DOHH2 (cell line): Measurements from ENCODE around the gene CNTNAP2.

Source experiments
- H3F3A ChIP-seq: fragments of 200-600 bp; sonication (generic), shearing (Covaris generic); 2 replicates; pipeline ENCODE4 v1.6.0; 2016; ENCODE audit warnings: antibody characterized with exemption, mild to moderate bottlenecking; ENCODE audit not compliant: control insufficient read depth, insufficient read depth
- H3K27ac ChIP-seq: fragments of 200-600 bp; sonication (generic); 2 replicates; pipeline ENCODE4 v1.5.1; 2014; ENCODE audit warnings: low read depth, mild to moderate bottlenecking, low read length, moderate library complexity
- H3K27me3 ChIP-seq: fragments of 200-600 bp; sonication (generic); 2 replicates; pipeline ENCODE4 v1.6.1; 2014; ENCODE audit warnings: mild to moderate bottlenecking, low read length, mixed read lengths; ENCODE audit not compliant: control insufficient read depth
- H3K36me3 ChIP-seq: fragments of 200-600 bp; sonication (generic); 2 replicates; pipeline ENCODE4 v1.6.1; 2014; ENCODE audit warnings: mild to moderate bottlenecking, low read length, moderate library complexity, mixed read lengths; ENCODE audit not compliant: control insufficient read depth
- H3K4me1 ChIP-seq: fragments of 200-600 bp; sonication (generic); 2 replicates; pipeline ENCODE4 v1.6.1; 2014; ENCODE audit warnings: mild to moderate bottlenecking, low read length, mixed read lengths; ENCODE audit not compliant: control insufficient read depth
- H3K4me2 ChIP-seq: fragments of 200-600 bp; sonication (generic); 2 replicates; pipeline ENCODE4 v1.6.0; 2014; ENCODE audit warnings: mild to moderate bottlenecking, low read length, moderate library complexity
- H3K4me3 ChIP-seq: fragments of 200-600 bp; sonication (generic); 2 replicates; pipeline ENCODE4 v1.5.1; 2014; ENCODE audit warnings: mild to moderate bottlenecking, low read length, mixed read lengths
- H3K79me2 ChIP-seq: fragments of 200-600 bp; sonication (generic); 2 replicates; pipeline ENCODE4 v1.6.1; 2014; ENCODE audit warnings: mild to moderate bottlenecking, low read length, mixed read lengths; ENCODE audit not compliant: control insufficient read depth
- H3K9me2 ChIP-seq: fragments of 200-600 bp; sonication (generic); replicated peaks from 2 replicates; pipeline ENCODE4 v1.6.1; 2014; ENCODE audit warnings: mild to moderate bottlenecking, low read length, mixed read lengths; ENCODE audit not compliant: control insufficient read depth
- H3K9me3 ChIP-seq: fragments of 200-600 bp; sonication (generic); 2 replicates; pipeline ENCODE4 v1.6.1; 2014; ENCODE audit warnings: antibody characterized with exemption, low read length, mixed read lengths; ENCODE audit not compliant: control insufficient read depth, insufficient read depth
- H4K20me1 ChIP-seq: fragments of 200-600 bp; sonication (generic); 2 replicates; pipeline ENCODE4 v1.6.0; 2014; ENCODE audit warnings: low read depth, mild to moderate bottlenecking, antibody characterized with exemption, low read length, moderate library complexity; ENCODE audit not compliant: control insufficient read depth, insufficient read depth
- CTCF ChIP-seq: fragments of 200-600 bp; sonication (generic); IDR thresholded peaks from one replicate; pipeline ENCODE4 v1.5.1; 2014; ENCODE audit warnings: antibody characterized with exemption, mild to moderate bottlenecking, low read depth, low read length; ENCODE audit not compliant: poor library complexity, severe bottlenecking
- EZH2phosphoT487 ChIP-seq: fragments of 200-600 bp; sonication (generic); IDR thresholded peaks from 2 replicates; pipeline ENCODE4 v1.6.1; 2017; ENCODE audit warnings: borderline replicate concordance, mild to moderate bottlenecking, antibody characterized with exemption, low read length, moderate library complexity, mixed read lengths

Gene CNTNAP2

GRCh38 chr7:147681530-147681929 lies 1564.9 kb downstream of the CNTNAP2 start:
- H3K9me2 ChIP-seq: no peaks in the 10 kb centered on the region
- no peaks in the 10 kb centered on the region for H3F3A ChIP-seq
- H3K4me2 ChIP-seq: no peak overlapping the region
- H3K27ac ChIP-seq: no peak overlapping the region
- no peaks in the 10 kb centered on the region for H3K4me1 ChIP-seq
- no peaks in the 10 kb centered on the region for H3K9me3 ChIP-seq
- no peak overlapping the region for H3K4me3 ChIP-seq
- TF ChIP-seq EZH2phosphoT487: no peak
- TF ChIP-seq CTCF: no peak
- no peaks in the 10 kb centered on the region for H3K79me2 ChIP-seq
- H3K27me3 ChIP-seq: no peaks in the 10 kb centered on the region
- H3K36me3 ChIP-seq: no peaks in the 10 kb centered on the region
- H4K20me1 ChIP-seq: no peaks in the 10 kb centered on the region

DNA sequence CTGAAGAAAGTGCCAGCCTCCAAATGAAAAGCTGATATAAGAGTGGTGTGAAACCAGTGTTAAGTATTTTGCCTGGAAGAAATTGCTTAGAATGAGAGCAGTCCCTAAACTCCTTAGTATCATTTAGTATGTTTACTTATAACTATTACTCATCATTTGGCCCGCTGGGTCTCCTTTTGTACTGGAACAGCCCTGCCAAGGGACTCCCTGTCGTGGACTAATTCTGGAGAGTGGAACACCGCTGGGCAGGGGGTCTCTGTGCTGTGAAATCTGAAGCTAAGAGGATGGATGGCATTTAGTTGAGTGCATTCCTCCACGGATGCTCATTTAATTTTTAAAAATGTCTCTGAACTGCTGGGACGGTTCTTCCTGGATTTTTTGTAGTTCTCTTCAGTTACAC lies 1584.1 kb downstream of the CNTNAP2 start:
- Histone ChIP-seq H3K4me2 (no peak overlapping the region), H3K79me2 (no peaks in the 10 kb centered on the region), H3K9me2 (no peaks in the 10 kb centered on the region), H3K36me3 (no peaks in the 10 kb centered on the region), H3K4me3 (no peak overlapping the region), H3K4me1 (no peaks in the 10 kb centered on the region), H3K9me3 (peaks cover 3% of the 10 kb centered on the region; the same call in 1 of the 2 replicates), H3K27me3 (no peaks in the 10 kb centered on the region), H3K27ac (no peak overlapping the region), H3F3A (no peaks in the 10 kb centered on the region), H4K20me1 (no peaks in the 10 kb centered on the region)
- TF ChIP-seq EZH2phosphoT487 (no peak), CTCF (no peak)

- Histone ChIP-seq H3K4me1 (peaks cover 20% of the 10 kb centered on the region), H4K20me1 (no peaks in the 10 kb centered on the region), H3K9me2 (no peaks in the 10 kb centered on the region), H3K4me3 (no peak overlapping the region), H3F3A (no peaks in the 10 kb centered on the region), H3K79me2 (no peaks in the 10 kb centered on the region), H3K9me3 (peaks cover 14% of the 10 kb centered on the region; the same call in 1 of the 2 replicates), H3K4me2 (no peak overlapping the region), H3K36me3 (no peaks in the 10 kb centered on the region), H3K27ac (no peak overlapping the region), H3K27me3 (no peaks in the 10 kb centered on the region)
- no peak for TF ChIP-seq CTCF
- no peak for TF ChIP-seq EZH2phosphoT487
Measured at GRCh38 chr7:147707926-147708325, 1591.3 kb downstream of the CNTNAP2 start.

GRCh38 chr7:147708871-147709270 lies 1592.3 kb downstream of the CNTNAP2 start:
- H3K36me3 ChIP-seq: no peaks in the 10 kb centered on the region
- H3K9me2 ChIP-seq: no peaks in the 10 kb centered on the region
- H3K4me3 ChIP-seq: no peak overlapping the region
- no peak for TF ChIP-seq EZH2phosphoT487
- TF ChIP-seq CTCF: no peak
- no peaks in the 10 kb centered on the region for H3K27me3 ChIP-seq
- H3K9me3 ChIP-seq: peaks cover 14% of the 10 kb centered on the region; the same call in 1 of the 2 replicates
- no peaks in the 10 kb centered on the region for H3F3A ChIP-seq
- H3K27ac ChIP-seq: no peak overlapping the region
- H3K4me1 ChIP-seq: peaks cover 20% of the 10 kb centered on the region
- no peaks in the 10 kb centered on the region for H3K79me2 ChIP-seq
- H4K20me1 ChIP-seq: no peaks in the 10 kb centered on the region
- no peak overlapping the region for H3K4me2 ChIP-seq
